ENCODE measurements around the gene IQCK.

The IQCK gene

GRCh38 chr16:19892902-19893301 is 174.8 kb downstream of the IQCK start:
- no peak for DNase-seq

- no peak for DNase-seq
Observed at GRCh38 chr16:19894586-19894985, 176.5 kb downstream of the IQCK start.

GRCh38 chr16:19896951-19897350 is 178.9 kb downstream of the IQCK start:
- DNase-seq: no peak

- DNase-seq: no peak
Observed at GRCh38 chr16:19898166-19898565, 180.1 kb downstream of the IQCK start.

GRCh38 chr16:19898924-19899604 is 181.0 kb downstream of the IQCK start:
- DNase-seq: peak; percentile 28

GRCh38 chr16:19899605-19899955 is 181.5 kb downstream of the IQCK start:
- DNase-seq: no peak

- no peak for DNase-seq
Observed at GRCh38 chr16:19901164-19901563, 183.1 kb downstream of the IQCK start.

- DNase-seq: peak; percentile 64
Observed at GRCh38 chr16:19907161-19907992, 189.3 kb downstream of the IQCK start.

All from COR-L47 (cell line).